Measurements from ENCODE around the gene THOC2.
"Not testable (repeated sequence)": the region's sequence is repeated elsewhere in the genome, so short reads cannot be mapped to it uniquely, and the experiment has no call there.

The THOC2 gene

GRCh38 chrX:123734079-123734478 lies 1.2 kb upstream of the THOC2 start:
- not testable (repeated sequence) for DNase-seq

- peak in 1 of 3 donors; percentile 35 for DNase-seq
Measured at GRCh38 chrX:123731987-123732669, 724 bp downstream of the THOC2 start.

GRCh38 chrX:123731258-123731986 lies 1.4 kb downstream of the THOC2 start:
- peak; percentile 30 to 58 (median 48) for DNase-seq

GRCh38 chrX:123728554-123728953 lies 4.3 kb downstream of the THOC2 start:
- no peak for DNase-seq

- no peak for DNase-seq
Measured at GRCh38 chrX:123728016-123728415, 4.8 kb downstream of the THOC2 start.

GRCh38 chrX:123722193-123722592 lies 10.7 kb downstream of the THOC2 start:
- DNase-seq, result not testable (repeated sequence)

- no peak for DNase-seq
Measured at GRCh38 chrX:123720486-123720885, 12.4 kb downstream of the THOC2 start.

GRCh38 chrX:123713841-123714240 lies 19.0 kb downstream of the THOC2 start:
- DNase-seq, result no peak

- no peak for DNase-seq
Measured at GRCh38 chrX:123713434-123713833, 19.4 kb downstream of the THOC2 start.

- DNase-seq, result not testable (repeated sequence)
Measured at GRCh38 chrX:123711201-123711600, 21.7 kb downstream of the THOC2 start.

GRCh38 chrX:123704781-123705180 lies 28.1 kb downstream of the THOC2 start:
- no peak for DNase-seq

GRCh38 chrX:123698979-123699520 lies 33.8 kb downstream of the THOC2 start:
- DNase-seq, result no peak

GRCh38 chrX:123696334-123696733 lies 36.5 kb downstream of the THOC2 start:
- no peak for DNase-seq

- no peak for DNase-seq
Measured at GRCh38 chrX:123695242-123695641, 37.6 kb downstream of the THOC2 start.

- no peak for DNase-seq
Measured at GRCh38 chrX:123691776-123692175, 41.1 kb downstream of the THOC2 start.

- DNase-seq, result no peak
Measured at GRCh38 chrX:123688524-123688923, 44.3 kb downstream of the THOC2 start.

GRCh38 chrX:123685232-123685631 lies 47.6 kb downstream of the THOC2 start:
- peak; percentile 35 to 70 (median 61) for DNase-seq

GRCh38 chrX:123682186-123682585 lies 50.7 kb downstream of the THOC2 start:
- no peak for DNase-seq

GRCh38 chrX:123679733-123680460 lies 53.0 kb downstream of the THOC2 start:
- not testable (repeated sequence) for DNase-seq

GRCh38 chrX:123675154-123675553 lies 57.7 kb downstream of the THOC2 start:
- DNase-seq, result no peak

- DNase-seq, result no peak
Measured at GRCh38 chrX:123673813-123674212, 59.0 kb downstream of the THOC2 start.

GRCh38 chrX:123665197-123665596 lies 67.7 kb downstream of the THOC2 start:
- no peak for DNase-seq

- DNase-seq, result not testable (repeated sequence)
Measured at GRCh38 chrX:123664467-123665167, 68.2 kb downstream of the THOC2 start.
